ENCODE data around the gene ZNG1C. TPM values are rescaled to one million over a fixed set of nuclear protein-coding genes. Genes with fewer than 3 reads are reported as not detected.
A peak's percentile ranks its signal among the peaks of the same experiment; 100 is the strongest.
"Not testable (repeated sequence)": the region's sequence is repeated elsewhere in the genome, so short reads cannot be mapped to it uniquely, and the experiment has no call there.

ZNG1C gene
- total RNA-seq, 1 donor from 2014 or later, result 39.2 TPM

- not testable (repeated sequence) for H3K36me3 Mint-ChIP-seq (ENCODE audit: insufficient read depth); H3K4me3 Mint-ChIP-seq (ENCODE audit: low read depth); H3K4me1 Mint-ChIP-seq (ENCODE audit: low read depth); H3K27me3 Mint-ChIP-seq; H3K9me3 Mint-ChIP-seq (ENCODE audit: low read depth); H3K27ac Mint-ChIP-seq; DNase-seq (ENCODE audit: low spot score, unreplicated experiment)
Observed at GRCh38 chr9:68323749-68324148, 82.0 kb downstream of the ZNG1C start.

- not testable (repeated sequence) for H3K36me3 Mint-ChIP-seq (ENCODE audit: insufficient read depth); DNase-seq (ENCODE audit: low spot score, unreplicated experiment); H3K27ac Mint-ChIP-seq
Observed at GRCh38 chr9:68324518-68324917, 82.7 kb downstream of the ZNG1C start.

GRCh38 chr9:68329106-68329505 lies 87.3 kb downstream of the ZNG1C start:
- not testable (repeated sequence) for H3K9me3 Mint-ChIP-seq (ENCODE audit: low read depth); H3K36me3 Mint-ChIP-seq (ENCODE audit: insufficient read depth); H3K4me3 Mint-ChIP-seq (ENCODE audit: low read depth); H3K4me1 Mint-ChIP-seq (ENCODE audit: low read depth); H3K27ac Mint-ChIP-seq; DNase-seq (ENCODE audit: low spot score, unreplicated experiment)
- H3K27me3 Mint-ChIP-seq, result peaks cover 13% of the 10 kb centered on the region

More at GRCh38 chr9:68324518-68324917, 82.7 kb downstream of the ZNG1C start:
- H3K9me3 Mint-ChIP-seq (ENCODE audit: low read depth); H3K4me1 Mint-ChIP-seq (ENCODE audit: low read depth); H3K27me3 Mint-ChIP-seq; H3K4me3 Mint-ChIP-seq (ENCODE audit: low read depth): not testable (repeated sequence)

GRCh38 chr9:68330531-68331173 lies 88.9 kb downstream of the ZNG1C start:
- not testable (repeated sequence) for DNase-seq (ENCODE audit: low spot score, unreplicated experiment); H3K36me3 Mint-ChIP-seq (ENCODE audit: insufficient read depth); H3K27ac Mint-ChIP-seq; H3K9me3 Mint-ChIP-seq (ENCODE audit: low read depth); H3K4me1 Mint-ChIP-seq (ENCODE audit: low read depth); H3K4me3 Mint-ChIP-seq (ENCODE audit: low read depth)
- H3K27me3 Mint-ChIP-seq, result peaks cover 15% of the 10 kb centered on the region

- not testable (repeated sequence) for H3K9me3 Mint-ChIP-seq (ENCODE audit: low read depth); H3K4me3 Mint-ChIP-seq (ENCODE audit: low read depth); DNase-seq (ENCODE audit: low spot score, unreplicated experiment); H3K4me1 Mint-ChIP-seq (ENCODE audit: low read depth); H3K36me3 Mint-ChIP-seq (ENCODE audit: insufficient read depth); H3K27ac Mint-ChIP-seq
- H3K27me3 Mint-ChIP-seq, result peaks cover 17% of the 10 kb centered on the region
Observed at GRCh38 chr9:68332122-68332521, 90.3 kb downstream of the ZNG1C start.

- H3K27me3 Mint-ChIP-seq, result peaks cover 10% of the 10 kb centered on the region
- not testable (repeated sequence) for H3K4me1 Mint-ChIP-seq (ENCODE audit: low read depth); H3K9me3 Mint-ChIP-seq (ENCODE audit: low read depth); H3K27ac Mint-ChIP-seq; H3K36me3 Mint-ChIP-seq (ENCODE audit: insufficient read depth); H3K4me3 Mint-ChIP-seq (ENCODE audit: low read depth); DNase-seq (ENCODE audit: low spot score, unreplicated experiment)
Observed at GRCh38 chr9:68335935-68336334, 94.2 kb downstream of the ZNG1C start.

GRCh38 chr9:68336639-68337339 lies 95.0 kb downstream of the ZNG1C start:
- H3K4me1 Mint-ChIP-seq (ENCODE audit: low read depth); H3K9me3 Mint-ChIP-seq (ENCODE audit: low read depth); H3K36me3 Mint-ChIP-seq (ENCODE audit: insufficient read depth); DNase-seq (ENCODE audit: low spot score, unreplicated experiment); H3K4me3 Mint-ChIP-seq (ENCODE audit: low read depth); H3K27ac Mint-ChIP-seq: not testable (repeated sequence)
- H3K27me3 Mint-ChIP-seq, result peaks cover 10% of the 10 kb centered on the region

GRCh38 chr9:68338000-68338399 lies 96.2 kb downstream of the ZNG1C start:
- not testable (repeated sequence) for H3K4me1 Mint-ChIP-seq (ENCODE audit: low read depth); H3K4me3 Mint-ChIP-seq (ENCODE audit: low read depth); H3K36me3 Mint-ChIP-seq (ENCODE audit: insufficient read depth); DNase-seq (ENCODE audit: low spot score, unreplicated experiment); H3K27ac Mint-ChIP-seq; H3K9me3 Mint-ChIP-seq (ENCODE audit: low read depth)
- H3K27me3 Mint-ChIP-seq, result peaks cover 10% of the 10 kb centered on the region

- not testable (repeated sequence) for H3K4me3 Mint-ChIP-seq (ENCODE audit: low read depth); H3K4me1 Mint-ChIP-seq (ENCODE audit: low read depth); H3K27ac Mint-ChIP-seq; DNase-seq (ENCODE audit: low spot score, unreplicated experiment); H3K36me3 Mint-ChIP-seq (ENCODE audit: insufficient read depth); H3K9me3 Mint-ChIP-seq (ENCODE audit: low read depth)
- H3K27me3 Mint-ChIP-seq, result peaks cover 22% of the 10 kb centered on the region
- peak; percentile 35 for TF ChIP-seq CTCF (IDR thresholded peaks at IDR 0.05; ENCODE audit: unreplicated experiment)
Observed at GRCh38 chr9:68342265-68343025, 100.7 kb downstream of the ZNG1C start.

GRCh38 chr9:68343242-68343641 lies 101.5 kb downstream of the ZNG1C start:
- H3K36me3 Mint-ChIP-seq (ENCODE audit: insufficient read depth); H3K9me3 Mint-ChIP-seq (ENCODE audit: low read depth); DNase-seq (ENCODE audit: low spot score, unreplicated experiment); H3K4me3 Mint-ChIP-seq (ENCODE audit: low read depth); H3K27ac Mint-ChIP-seq; H3K4me1 Mint-ChIP-seq (ENCODE audit: low read depth): not testable (repeated sequence)
- H3K27me3 Mint-ChIP-seq, result peaks cover 26% of the 10 kb centered on the region

- not testable (repeated sequence) for DNase-seq (ENCODE audit: low spot score, unreplicated experiment); H3K36me3 Mint-ChIP-seq (ENCODE audit: insufficient read depth); H3K27ac Mint-ChIP-seq; H3K9me3 Mint-ChIP-seq (ENCODE audit: low read depth); H3K4me1 Mint-ChIP-seq (ENCODE audit: low read depth); H3K4me3 Mint-ChIP-seq (ENCODE audit: low read depth)
- peaks cover 34% of the 10 kb centered on the region for H3K27me3 Mint-ChIP-seq
Observed at GRCh38 chr9:68343992-68344391, 102.2 kb downstream of the ZNG1C start.
